GM18951 (cell line): ENCODE measurements around the gene CBLB.

ENCODE experiments used
- POLR2A ChIP-seq: IDR thresholded peaks from 4 replicates; pipeline ENCODE4 v1.6.1; 2011; ENCODE audit warnings: mild to moderate bottlenecking; ENCODE audit not compliant: insufficient read length, insufficient read depth; ENCODE audit errors: extremely low read depth
- in situ Hi-C: fragments of 300-500 bp; cut with MboI; formaldehyde crosslinking; loops from one replicate; pipeline ENCODE4 v1.12.0; 2022; ENCODE audit warnings: low sequenced_read_pairs, mixed read lengths, inconsistent platforms; ENCODE audit not compliant: unreplicated experiment

Gene CBLB

DNA sequence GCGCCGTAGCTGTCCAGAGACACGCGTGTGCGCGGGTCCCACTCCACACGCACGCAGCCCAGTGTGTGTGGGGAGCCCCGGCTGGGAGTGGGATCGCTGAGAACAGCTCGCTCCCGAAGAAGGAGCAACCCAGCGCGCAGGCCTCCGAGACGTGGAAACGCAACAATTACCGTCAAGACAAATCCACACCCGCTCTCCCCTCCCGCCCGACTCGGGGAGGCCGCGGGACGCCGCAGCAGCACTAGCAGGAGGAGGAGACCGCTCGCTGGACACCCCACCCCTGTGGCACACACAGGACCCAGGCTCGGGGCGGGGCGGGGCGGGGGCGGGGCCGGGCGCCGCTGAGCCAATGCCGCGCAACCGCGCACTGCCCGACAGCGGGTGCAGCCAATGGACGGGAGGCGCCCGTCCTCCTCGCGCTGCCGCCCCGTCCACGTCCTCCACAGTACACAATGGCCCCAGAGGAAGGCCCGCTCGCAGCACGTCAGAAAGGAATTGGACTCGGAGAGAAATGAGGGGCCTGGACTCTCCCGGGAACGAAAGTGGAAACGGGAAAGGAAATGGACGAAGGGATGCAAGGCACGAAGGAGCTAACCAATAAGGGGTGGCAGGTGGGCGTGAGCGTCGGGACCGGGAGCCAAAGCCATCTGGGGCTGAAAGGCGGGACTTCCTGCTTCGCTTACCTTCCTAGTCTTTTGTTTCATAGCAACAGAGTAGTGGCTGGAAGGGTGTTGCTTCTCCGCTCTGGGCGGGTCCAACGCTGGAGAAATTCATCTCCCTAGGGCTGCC, at the start of gene CBLB:
Gene CBLB, minus strand, starts transcription at position 271 of the 789 bp plus-strand sequence. CDS start 1,435 bp downstream, outside the sequence.
- peak; percentile 59 for TF ChIP-seq POLR2A

DNA sequence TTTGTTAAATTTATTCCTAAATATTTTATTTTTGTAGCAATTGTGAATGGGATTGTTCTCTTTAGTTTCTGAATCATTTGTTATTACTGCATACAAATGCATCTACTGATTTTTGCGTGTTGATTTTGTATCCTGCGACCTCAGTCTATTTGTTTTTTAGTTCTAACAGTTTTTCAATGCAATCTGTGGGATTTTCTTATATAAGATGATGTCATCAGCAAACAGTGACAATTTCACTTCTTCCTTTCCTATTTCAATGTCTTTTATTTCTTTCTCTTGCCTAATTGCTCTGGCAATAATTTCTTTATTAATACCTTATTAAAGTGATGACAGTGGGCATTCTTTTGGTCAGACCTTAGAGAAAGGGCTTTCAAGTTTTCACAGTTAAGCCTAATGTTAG, 48.0 kb upstream of the CBLB start:
- no peak for TF ChIP-seq POLR2A
- in situ Hi-C loops = no loop called here

More for the DNA sequence above, at the start of gene CBLB:
- in situ Hi-C loops = loop anchor here (25.0 kb wide), 1 partner anchor 318 kb away; no protein-coding TSS in a partner anchor

DNA sequence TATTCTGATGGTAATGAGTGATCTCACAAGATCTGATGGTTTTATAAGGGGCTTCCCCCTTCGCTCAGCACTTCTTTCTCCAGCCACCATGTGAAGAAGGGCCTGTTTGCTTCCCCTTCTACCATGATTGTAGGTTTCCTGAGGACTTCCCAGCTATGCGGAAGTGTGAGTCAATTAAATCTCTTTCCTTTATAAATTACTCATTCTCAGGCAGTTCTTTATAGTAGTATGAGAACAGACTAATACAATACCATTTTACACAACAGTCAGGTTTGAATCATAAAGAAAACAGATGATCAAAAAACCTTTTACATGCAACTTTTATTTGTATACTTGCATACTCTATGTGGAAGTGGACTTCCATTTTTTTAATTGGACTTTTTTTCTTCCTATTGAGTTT, 46.7 kb upstream of the CBLB start:
- in situ Hi-C loops = no loop called here
- no peak for TF ChIP-seq POLR2A

GRCh38 chr3:105913616-105914015, 44.8 kb upstream of the CBLB start:
- in situ Hi-C loops = no loop called here
- TF ChIP-seq POLR2A = no peak

DNA sequence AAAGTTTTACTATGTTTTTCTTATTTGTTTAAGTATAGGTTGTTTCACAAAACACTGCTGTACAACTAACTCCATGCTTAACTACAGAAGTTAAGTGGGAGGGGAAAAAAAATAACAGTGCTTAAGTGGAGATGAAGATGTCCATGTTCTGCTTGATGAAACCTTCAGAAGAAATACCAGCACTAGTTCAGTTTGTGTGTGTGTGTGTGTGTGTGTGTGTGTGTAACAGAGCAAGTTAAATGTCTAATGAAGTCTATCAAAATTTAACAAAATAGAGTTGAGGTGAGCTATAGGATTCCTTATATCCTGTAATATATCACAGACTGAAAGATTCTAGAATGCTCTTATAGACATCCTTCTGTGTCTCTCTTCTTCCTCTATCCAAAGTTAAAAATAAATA, 44.1 kb upstream of the CBLB start:
- in situ Hi-C loops = no loop called here
- TF ChIP-seq POLR2A = no peak

GRCh38 chr3:105911496-105911895, 42.7 kb upstream of the CBLB start:
- in situ Hi-C loops = no loop called here
- TF ChIP-seq POLR2A = no peak

DNA sequence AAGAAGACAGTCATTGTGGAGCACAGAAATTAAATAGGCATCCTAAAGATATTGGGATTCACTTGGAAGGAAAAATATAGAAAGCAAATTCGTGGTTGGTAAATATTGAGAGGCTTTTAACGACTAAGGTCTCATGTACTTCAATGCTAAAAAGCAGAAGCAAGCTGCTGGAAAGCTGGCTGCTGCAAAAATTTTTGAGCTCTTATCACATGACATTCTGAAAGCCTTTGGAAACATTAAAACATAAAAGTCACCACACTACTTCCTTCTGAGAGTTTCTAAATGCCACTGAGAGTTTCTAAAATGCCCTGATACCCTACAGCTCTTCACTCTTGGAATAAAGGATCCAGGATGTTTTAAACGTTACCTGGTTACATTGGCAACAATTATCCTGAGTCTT, 39.0 kb upstream of the CBLB start:
- TF ChIP-seq POLR2A = no peak
- in situ Hi-C loops = no loop called here

- in situ Hi-C loops = no loop called here
- TF ChIP-seq POLR2A = no peak
These were observed 38.0 kb upstream of the CBLB start for GRCh38 chr3:105906836-105907235.

DNA sequence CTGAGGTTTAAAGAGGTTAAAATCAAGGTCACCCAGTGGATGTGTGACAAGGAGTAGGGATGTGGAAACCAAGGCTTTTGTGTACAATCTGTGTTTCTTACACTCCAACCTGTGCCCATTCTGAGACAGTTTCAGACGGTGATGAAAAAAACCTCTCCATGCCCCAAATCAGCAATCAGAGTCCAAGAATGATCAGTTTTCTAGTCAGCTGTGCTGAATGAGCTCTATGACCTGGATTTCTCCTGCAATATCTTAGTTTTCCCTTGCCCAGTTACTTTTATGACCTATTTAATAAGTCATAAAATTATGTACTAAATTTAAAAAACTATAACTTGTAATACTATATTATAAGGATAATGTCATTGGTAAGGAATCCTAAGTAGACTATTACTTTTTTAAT, 37.5 kb upstream of the CBLB start:
- in situ Hi-C loops = no loop called here
- no peak for TF ChIP-seq POLR2A

- TF ChIP-seq POLR2A = no peak
- in situ Hi-C loops = no loop called here
These were observed 36.5 kb upstream of the CBLB start for GRCh38 chr3:105905328-105905727.

- TF ChIP-seq POLR2A = no peak
- in situ Hi-C loops = no loop called here
These were observed 36.0 kb upstream of the CBLB start for GRCh38 chr3:105904678-105905284.

DNA sequence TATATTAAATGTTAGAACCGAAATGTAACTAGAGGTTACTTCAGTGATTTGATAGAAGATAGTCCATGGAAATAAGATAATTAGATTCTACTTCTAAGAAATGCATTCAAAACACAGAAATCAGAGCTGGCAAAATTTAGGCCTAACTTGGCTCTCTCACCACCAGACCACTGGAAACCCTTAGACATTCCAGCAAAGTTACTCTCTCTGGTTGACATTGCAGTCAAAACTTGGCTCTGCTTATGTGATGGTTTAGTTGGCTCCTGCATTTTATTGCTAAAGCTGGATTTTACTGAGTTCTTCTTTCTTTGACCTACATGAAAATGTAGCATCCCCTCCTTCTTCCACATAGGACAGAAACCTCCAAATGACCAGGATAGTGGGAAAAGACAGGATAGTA, 35.4 kb upstream of the CBLB start:
- in situ Hi-C loops = no loop called here
- no peak for TF ChIP-seq POLR2A

GRCh38 chr3:105899516-105899915, 30.7 kb upstream of the CBLB start:
- TF ChIP-seq POLR2A = no peak
- in situ Hi-C loops = no loop called here

GRCh38 chr3:105891101-105891500, 22.3 kb upstream of the CBLB start:
- in situ Hi-C loops = no loop called here
- TF ChIP-seq POLR2A = no peak
